ENCODE measurements around the gene POLN.

- no peak for TF ChIP-seq POLR2AphosphoS5 (IDR thresholded peaks at IDR 0.05; ENCODE audit: low read depth, low read length)
- TF ChIP-seq SIN3A (IDR thresholded peaks at IDR 0.05; ENCODE audit: borderline replicate concordance, insufficient read depth, low read length): no peak
- TF ChIP-seq TAF1 (IDR thresholded peaks at IDR 0.05; ENCODE audit: borderline replicate concordance, insufficient read depth, low read length): no peak
- no peak for TF ChIP-seq REST (IDR thresholded peaks at IDR 0.05; ENCODE audit: insufficient read depth in 1 of 2, low read depth in 2 of 2, low read length in 2 of 2)
These were observed 30.3 kb upstream of the POLN start for GRCh38 chr4:2272026-2272827.
